SIG-M5 treated with dmso at 0.1 percent for 504 hours (cell line): ENCODE measurements around the gene BLZF1.
"Not testable (repeated sequence)": the region's sequence is repeated elsewhere in the genome, so short reads cannot be mapped to it uniquely, and the experiment has no call there.

Experiments
- DNase-seq: peaks from one replicate; lab custom pipeline; 2025; ENCODE audit not compliant: unreplicated experiment; lab: John Stamatoyannopoulos, UW

Gene BLZF1, protein sequence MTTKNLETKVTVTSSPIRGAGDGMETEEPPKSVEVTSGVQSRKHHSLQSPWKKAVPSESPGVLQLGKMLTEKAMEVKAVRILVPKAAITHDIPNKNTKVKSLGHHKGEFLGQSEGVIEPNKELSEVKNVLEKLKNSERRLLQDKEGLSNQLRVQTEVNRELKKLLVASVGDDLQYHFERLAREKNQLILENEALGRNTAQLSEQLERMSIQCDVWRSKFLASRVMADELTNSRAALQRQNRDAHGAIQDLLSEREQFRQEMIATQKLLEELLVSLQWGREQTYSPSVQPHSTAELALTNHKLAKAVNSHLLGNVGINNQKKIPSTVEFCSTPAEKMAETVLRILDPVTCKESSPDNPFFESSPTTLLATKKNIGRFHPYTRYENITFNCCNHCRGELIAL

DNA sequence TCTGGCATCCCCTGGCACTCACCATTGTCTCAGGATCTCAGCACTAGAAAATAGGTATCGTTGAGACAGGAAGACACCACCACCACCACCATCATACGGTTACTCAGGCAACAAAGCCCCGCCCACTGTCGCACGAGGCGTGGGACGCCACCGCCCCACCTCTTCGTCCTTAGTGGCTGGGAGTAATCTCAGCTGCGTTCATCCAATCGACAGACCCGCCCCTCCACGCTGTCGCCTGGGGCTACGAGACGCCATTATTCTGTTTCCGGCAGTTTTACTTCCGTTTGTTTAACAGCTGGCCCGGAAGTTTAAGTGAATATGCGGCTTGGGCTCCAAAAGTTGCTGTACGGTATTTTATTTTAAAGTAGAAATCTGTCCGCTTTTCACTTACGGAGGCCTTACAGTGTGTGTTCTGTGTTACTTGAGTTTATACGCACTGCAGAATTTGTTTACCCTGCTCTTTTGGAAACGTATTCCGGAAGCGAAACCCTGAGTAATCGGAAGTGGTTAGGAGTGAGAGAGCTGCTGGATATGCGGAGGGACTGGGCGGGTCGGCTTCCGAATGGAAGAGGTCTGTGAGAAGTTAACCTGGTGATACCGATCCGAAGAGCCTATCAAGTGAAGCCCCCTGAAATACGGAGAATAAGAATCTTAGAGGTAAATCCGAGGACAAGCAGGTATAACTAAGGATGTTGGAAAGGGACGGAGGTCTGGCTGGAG, at the start of gene BLZF1, which contains the start of gene NME7:
BLZF1 (plus strand) TSS at position 510 of the 720 bp plus-strand sequence. CDS start 1,328 bp downstream, outside the sequence.
NME7 (minus strand) TSS at position 112 of the 720 bp plus-strand sequence; CDS start at position 25, 87 bp downstream.
- peak; percentile 99 for DNase-seq

DNA sequence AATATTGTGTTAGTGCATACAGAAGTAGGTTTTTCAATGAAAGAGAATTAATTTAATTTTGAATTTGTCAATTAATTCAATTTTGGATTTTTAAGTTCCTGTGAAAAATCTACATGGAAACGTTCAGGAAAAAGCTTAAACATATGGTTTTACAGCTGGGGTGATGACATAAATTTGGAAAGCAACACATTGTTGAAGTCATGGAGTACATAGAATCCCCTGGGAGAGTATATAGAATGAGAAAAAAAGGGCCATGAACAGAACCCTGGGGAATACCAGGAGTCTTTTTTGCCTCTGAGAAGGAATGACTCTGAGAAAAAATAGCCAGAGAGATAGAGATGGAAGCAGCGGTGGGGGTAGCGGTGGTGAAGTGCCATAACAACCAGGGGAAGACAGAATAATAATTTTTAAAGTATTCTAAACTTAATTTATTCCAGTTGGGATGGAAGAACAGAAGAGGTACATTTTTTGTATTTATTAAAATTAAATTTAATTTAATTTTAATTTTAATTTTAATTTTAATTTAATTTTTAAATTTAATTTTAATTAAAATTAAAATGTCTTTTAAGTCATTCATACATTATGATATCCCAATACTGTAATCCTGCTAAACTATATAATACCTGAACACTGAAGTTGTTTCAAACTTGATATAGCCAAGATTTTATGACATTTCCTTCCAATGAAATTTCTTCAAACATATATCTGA, 49.3 kb upstream of the BLZF1 start:
- DNase-seq: no peak

DNA sequence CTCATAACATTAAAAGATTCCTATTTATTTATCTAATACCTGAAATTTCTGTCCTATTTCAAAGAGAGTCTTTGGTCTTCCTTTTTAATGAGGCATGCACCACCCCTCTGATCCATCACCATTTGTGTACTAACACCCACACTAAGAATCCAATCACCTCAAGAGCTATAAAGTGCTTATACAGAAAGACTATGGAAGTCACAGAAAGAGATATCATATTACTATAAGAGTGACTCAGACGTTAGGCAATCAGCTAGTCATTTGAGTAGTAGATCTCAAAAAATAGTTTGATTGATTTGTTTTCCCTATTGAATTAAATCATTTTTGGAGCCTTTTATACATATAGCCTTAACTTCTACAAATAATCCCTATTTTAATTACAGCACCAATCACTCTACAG, 46.5 kb upstream of the BLZF1 start:
- no peak for DNase-seq

DNA sequence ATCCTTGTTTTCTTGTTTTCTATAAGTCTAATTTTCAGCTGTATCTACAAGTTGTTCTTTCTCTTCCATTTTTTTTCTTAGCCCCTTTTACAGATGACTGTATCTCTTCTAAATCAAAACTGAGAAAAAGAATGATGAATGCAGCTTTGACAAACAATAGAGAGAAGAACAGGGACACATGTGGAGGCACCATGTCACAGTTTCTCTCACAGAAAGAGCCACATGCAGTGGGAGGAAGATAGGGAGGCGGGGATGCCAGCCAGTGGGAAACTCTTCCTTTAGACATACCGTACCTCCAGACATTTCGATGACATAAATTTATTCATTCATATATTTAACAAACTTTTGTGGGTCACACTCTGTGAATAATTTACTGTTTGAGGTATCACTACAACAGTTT, 45.9 kb upstream of the BLZF1 start:
- DNase-seq: no peak

DNA sequence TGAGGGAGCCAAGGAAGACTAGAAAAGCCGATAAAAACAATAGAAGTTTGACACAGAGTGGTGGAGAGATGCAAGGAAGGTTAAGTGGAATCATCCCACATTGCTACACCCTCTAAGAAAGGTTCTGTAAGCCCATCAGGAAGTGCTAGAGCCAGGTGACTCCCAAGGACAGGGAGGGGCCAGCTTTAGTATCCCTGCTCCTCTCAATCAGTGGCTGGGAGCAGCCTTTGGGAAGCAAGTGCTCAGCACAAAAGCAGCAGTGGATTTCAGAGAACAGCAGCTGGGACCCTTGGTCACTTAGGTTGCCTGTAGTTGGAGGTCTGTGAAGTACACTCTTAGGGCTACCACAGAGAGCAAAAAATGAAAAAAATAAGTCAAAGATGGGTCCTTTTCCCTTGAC, 42.9 kb upstream of the BLZF1 start:
- DNase-seq: no peak

DNA sequence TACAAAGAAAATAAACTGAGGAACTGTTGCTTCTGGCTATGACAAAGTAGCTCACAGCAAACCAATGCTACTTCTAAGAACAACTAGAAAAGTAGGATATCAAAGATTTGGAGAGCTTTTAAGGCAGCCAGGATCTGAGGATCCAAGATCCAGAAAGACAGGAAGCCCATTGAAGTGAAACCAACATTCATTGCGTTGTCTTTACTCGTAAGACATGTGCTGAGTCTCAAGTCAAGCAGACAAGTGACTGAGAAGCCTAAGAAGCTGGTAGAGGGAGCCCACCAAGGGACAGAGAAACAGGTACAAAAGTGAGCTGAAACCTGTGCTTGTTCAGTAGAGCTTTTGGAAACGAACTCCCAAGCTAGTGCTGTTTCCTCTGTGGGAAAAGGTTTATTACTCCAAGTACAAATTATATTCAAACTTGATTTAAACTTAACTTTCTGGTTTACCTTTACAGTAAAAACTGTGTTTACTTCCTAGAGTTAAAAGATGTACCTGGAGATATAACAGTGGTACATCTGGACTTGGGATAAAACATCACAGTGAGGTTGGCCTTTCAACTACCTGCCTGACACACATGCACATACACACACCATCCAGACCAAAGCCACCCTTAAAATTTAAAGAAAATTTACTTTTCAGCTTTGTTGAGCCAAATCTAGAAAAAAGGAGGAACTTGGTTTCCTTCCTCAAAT, 41.6 kb upstream of the BLZF1 start:
- no peak for DNase-seq

DNA sequence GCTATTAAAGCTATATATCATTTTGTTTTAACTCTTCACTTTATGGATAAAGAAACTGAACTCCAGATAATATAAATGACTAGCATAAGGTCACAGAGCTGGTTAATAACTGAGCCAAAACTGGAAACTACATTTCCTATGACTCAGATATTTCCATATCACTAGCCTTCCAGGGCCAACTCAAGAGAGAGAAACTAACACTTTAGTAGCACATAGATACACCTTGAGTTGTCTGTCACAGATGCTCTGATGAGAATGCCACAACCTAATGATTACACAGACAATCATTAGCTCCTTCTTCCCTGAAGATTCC, 41.1 kb upstream of the BLZF1 start:
- DNase-seq: no peak

DNA sequence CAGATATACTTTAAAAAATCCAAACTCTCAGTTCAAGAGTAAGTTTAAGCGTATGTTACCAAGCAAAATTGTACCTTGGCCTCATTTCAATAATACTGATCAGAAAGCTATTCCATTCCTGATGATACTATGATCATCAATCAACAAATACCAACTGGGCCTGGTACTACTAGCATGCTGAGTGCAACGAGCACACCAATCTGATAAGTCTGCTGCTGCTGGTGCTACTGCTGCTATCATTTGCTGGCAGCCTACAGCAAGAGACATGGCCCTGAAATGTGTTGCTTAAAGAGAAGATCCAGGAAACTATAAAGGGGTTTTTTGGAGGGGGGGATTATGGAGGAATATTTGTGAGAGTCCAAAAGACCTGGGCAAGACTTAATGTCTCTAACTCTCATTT, 40.1 kb upstream of the BLZF1 start:
- DNase-seq: no peak

DNA sequence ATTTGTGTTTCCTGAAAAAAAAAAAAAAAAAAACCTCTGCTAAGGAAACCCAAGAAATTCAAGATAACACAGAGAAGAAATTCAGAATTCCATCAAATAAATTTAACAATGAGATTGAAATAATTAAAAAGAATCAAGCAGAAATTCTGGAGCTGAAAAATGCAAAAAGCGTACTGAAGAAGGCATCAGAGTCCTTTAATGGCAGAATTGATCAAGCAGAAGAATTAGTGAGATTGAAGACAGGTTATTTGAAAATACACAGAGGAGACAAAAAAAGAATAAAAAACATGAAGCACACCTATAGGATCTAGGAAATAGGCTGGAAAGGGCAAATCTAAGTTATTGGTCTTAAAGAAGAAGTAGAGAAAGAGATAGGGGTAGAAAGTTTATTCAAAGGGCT, 38.6 kb upstream of the BLZF1 start:
- no peak for DNase-seq

DNA sequence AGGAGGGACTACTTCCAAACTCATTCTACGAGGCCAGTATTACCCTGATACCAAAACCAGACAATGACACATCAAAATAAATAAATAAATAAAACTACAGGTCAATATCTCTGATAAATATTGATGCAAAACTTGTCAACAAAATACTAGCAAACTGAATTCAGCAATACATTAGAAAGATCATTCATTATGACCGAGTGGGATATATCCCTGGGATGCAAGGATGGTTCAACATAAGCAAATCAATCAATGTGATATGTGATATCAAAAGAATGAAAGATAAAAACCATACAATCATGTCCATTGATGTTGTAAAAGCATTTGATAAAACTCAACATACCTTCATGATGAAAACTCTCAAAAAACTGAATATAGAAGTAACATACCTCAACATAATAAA, 37.1 kb upstream of the BLZF1 start:
- no peak for DNase-seq

DNA sequence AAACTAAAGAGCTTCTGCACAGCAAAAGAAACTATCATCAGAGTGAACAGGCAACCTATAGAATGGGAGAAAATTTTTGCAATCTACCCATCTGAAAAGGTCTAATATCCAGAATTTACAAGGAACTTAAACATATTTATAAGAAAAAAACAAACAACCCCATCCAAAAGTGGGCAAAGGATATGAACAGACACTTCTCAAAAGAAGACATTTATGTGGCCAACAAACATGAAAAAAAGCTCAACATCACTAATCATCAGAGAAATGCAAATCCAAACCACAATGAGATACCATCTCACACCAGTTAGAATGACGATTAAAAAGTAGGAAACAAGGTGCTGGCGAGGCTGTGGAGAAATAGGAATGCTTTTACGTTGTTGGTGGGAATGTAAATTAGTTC, 33.3 kb upstream of the BLZF1 start:
- DNase-seq: not testable (repeated sequence)

DNA sequence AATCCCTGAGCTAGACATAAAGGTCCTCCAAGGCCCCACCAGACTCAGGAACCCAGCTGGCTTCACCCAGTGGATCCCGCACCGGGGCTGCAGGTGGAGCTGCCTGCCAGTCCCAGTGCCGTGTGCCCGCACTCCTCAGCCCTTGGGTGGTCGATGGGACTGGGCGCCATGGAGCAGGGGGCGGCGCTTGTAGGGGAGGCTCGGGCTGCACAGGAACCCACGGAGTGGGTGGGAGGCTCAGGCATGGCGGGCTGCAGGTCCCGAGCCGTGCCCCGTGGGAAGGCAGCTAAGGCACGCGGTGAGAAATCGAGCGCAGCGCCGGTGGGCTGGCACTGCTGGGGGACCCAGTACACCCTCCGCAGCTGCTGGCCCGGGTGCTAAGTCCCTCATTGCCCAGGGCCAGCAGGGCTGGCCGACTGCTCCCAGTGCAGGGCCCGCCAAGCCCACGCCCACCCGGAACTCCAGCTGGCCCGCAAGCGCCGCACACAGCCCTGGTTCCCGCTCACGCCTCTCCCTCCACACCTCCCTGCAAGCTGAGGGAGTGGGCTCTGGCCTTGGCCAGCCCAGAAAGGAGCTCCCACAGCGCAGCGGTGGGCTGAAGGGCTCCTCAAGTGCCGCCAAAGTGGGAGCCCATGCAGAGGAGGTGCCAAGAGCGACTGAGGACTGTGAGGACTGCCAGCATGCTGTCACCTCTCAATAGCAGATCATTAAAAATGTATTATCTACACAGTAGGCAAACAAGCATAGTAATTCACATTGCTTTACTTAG, 30.9 kb upstream of the BLZF1 start:
- not testable (repeated sequence) for DNase-seq

DNA sequence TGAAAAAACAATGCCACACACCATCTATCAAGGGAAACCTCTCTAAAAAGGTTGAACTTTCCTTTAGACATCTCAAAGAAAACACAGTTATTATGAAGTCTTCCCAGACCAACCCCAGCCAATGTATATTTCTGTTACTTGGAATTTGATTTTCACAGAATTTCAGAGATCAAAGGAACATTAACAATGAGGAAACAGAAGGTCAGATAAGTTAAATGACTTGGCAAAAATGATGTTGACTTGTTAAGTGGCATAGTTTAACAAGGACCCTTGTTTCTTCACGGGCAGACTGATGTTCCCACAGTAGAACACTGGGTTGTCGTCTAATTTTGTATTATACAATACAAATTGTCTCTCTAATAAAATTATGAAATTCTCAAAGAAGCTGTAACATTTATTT, 29.4 kb upstream of the BLZF1 start:
- no peak for DNase-seq

DNA sequence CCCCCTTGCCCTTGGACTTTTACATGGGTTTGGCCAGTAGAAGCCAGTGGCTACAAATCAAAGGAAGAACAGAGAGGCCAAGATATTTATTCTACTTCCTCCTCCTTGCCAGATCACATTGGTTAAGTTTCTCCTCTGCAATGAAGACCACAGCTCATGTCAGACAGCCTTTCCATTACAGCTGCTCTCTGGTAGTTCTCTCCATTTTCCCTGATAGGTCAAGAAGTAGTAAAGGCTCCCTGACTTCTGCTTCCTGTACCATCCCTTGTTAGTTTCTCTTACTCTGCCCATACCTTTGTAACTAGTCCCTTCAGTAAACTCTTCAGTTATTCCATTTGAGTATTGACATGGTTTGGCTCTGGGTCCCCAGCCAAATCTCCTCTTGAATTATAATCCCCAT, 28.2 kb upstream of the BLZF1 start:
- DNase-seq: no peak

DNA sequence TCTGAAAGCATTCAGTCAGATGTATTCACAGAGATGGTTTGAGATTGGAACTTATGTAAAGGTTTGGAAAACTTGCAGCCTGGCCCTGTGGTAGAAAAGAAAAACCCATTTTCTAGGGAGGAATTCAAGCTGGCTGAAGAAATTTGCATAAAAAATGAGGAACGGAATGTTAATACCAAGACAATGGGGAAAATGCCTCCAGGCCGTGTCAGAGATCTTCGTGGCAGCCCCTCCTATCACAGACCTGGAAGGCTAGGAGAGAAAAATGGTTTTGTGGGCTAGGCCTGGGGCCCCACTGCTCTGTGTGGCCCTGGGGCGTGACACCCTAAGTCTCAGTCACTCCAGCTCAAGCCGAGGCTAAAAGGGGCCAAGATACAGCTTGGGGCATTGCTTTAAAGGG, 27.1 kb upstream of the BLZF1 start:
- DNase-seq: no peak

DNA sequence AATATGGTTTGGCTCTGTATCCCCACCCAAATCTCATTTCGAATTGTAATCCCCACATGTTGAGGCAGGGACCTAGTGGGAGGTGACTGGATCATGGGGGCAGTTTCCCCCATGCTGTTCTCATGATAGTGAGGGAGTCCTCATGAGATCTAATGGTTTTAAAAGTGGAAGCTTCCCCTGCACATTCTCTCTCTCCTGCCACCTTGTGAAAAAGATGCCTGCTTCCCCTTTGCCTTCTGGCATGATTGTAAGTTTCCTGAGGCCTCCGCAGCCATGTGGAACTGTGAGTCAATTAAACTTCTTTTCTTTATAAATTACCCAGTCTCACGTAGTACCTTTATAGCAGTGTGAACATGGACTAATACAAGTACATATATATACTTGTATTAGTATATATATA, 25.9 kb upstream of the BLZF1 start:
- not testable (repeated sequence) for DNase-seq

DNA sequence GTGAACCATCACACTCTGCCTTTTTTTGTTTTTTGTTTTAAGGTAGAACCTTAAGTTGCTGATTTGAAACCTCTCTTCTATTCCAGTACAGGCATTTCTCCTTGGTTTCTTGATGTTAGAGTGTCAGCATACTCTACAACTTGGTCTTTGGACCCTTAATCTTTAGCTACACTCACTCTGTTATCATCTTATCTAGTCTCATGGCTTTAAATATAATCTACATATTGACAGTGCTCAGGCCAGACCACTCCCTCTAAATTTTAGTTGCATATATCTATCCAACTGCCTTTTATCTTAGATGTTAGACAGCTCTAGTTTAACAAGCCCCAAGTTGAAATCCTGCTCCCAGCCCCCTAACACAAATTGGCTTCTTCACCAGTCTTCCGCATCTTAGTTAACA, 22.5 kb upstream of the BLZF1 start:
- DNase-seq: no peak

DNA sequence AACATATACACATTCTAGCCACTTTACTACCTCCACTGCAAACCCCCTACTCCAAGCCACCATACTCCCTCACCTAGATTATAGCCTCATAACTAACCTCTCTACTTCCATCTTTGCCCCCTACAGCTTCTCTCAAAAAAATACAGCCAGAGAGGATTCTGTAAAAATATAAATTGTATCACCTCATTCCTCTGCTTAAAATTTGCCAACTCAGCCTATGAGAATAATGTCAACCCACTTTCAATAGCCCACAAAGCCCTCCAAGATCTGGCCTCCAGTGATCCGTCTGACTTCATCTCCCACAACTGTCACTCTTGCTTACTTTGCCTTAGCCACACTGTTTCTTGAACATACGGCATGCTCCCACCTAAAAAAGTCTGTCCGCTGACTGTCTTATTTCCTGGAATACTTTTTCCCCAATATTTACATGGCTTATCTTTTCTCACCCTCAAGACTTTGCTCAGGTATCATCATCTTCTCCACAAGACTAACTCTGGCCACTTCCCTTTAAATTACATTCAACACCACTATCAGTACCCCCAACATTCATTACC, 21.9 kb upstream of the BLZF1 start:
- no peak for DNase-seq

DNA sequence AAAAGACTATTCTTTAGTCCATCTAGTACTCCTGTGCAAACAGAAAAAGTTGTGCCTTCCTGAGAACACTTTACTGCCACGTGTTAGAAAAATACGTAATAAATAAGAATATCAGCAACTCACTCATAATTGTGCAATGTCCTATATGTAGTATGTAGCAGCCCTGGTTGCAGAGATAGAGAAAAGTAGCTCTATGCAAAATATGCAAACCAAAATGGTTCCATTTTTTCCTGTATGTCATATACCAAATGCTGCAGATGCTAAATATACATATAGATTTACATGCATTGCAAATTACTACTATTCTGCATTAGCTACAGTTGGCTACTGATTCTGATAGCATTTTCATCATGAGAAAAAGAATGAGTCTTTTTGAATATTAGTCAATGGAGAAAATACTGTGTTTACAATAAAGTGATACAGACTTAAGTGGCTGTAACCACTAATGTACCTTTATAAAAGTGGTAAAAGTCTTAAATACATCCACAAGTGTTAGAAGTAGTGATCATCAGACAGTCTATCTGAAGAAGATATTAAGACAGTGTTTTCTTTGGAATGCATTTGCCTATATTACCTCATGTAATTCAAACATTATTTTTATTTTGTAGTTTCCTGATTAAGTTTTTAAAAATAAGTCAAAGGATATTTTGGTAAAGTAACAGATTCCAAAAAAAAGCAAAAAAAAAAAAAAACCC, 20.2 kb upstream of the BLZF1 start:
- no peak for DNase-seq
